Measurements from ENCODE around the gene HIVEP1.

GRCh38 chr6:12186528-12186927, 174.4 kb downstream of the HIVEP1 start:
- TF ChIP-seq CTCF (IDR thresholded peaks at IDR 0.05) (no peak), ZFX (IDR thresholded peaks at IDR 0.05; ENCODE audit: borderline replicate concordance) (no peak)
